GM23338 (cell line): Measurements from ENCODE around the gene HK2.

ENCODE experiments used
- CREB1 ChIP-seq: fragments of 250-450 bp; sonication (Bioruptor Pico); IDR thresholded peaks from 2 replicates; pipeline ENCODE4 v1.5.0; 2020; ENCODE audit warnings: low read depth, mild to moderate bottlenecking, moderate library complexity
- EZH2 ChIP-seq: fragments of 200-600 bp; sonication (generic); IDR thresholded peaks from one replicate; pipeline ENCODE4 v1.8.0; 2017; ENCODE audit warnings: antibody characterized with exemption, mild to moderate bottlenecking, low read depth; ENCODE audit not compliant: unreplicated experiment
- EZH2phosphoT487 ChIP-seq: fragments of 200-600 bp; sonication (generic); IDR thresholded peaks from one replicate; pipeline ENCODE4 v1.8.1; 2018; ENCODE audit warnings: antibody characterized with exemption; ENCODE audit not compliant: unreplicated experiment
- JUNB ChIP-seq: IDR thresholded peaks from one replicate; pipeline ENCODE4 v1.6.1; 2016; ENCODE audit warnings: antibody characterized with exemption; ENCODE audit not compliant: unreplicated experiment
- POLR2AphosphoS5 ChIP-seq: IDR thresholded peaks from 2 replicates; pipeline ENCODE4 v1.6.1; 2016; ENCODE audit warnings: antibody characterized with exemption, low read depth
- STAT1 ChIP-seq: IDR thresholded peaks from one replicate; pipeline ENCODE4 v1.6.1; 2016; ENCODE audit warnings: antibody characterized with exemption; ENCODE audit not compliant: unreplicated experiment
- ZNF331 ChIP-seq: fragments of 250-450 bp; sonication (Bioruptor Pico); IDR thresholded peaks from 2 replicates; pipeline ENCODE4 v1.5.0; 2020; ENCODE audit warnings: low read depth, mild to moderate bottlenecking, moderate library complexity
- TF ChIP-seq, protein P1 (sequence below): IDR thresholded peaks from one replicate; pipeline ENCODE4 v1.6.1; 2018; ENCODE audit warnings: antibody characterized with exemption; ENCODE audit not compliant: unreplicated experiment
- TF ChIP-seq, protein P2 (sequence below), 2 experiments: fragments of 200-600 bp in 1 of 2; sonication (generic) in 1 of 2; conservative IDR thresholded peaks; 2 replicates each; pipeline versions ENCODE4 v1.5.1 to v1.6.1; 2016 to 2017; ENCODE audit warnings: antibody characterized with exemption in 2 of 2, low read depth in 2 of 2, mild to moderate bottlenecking in 2 of 2, moderate library complexity in 1 of 2

DNA sequence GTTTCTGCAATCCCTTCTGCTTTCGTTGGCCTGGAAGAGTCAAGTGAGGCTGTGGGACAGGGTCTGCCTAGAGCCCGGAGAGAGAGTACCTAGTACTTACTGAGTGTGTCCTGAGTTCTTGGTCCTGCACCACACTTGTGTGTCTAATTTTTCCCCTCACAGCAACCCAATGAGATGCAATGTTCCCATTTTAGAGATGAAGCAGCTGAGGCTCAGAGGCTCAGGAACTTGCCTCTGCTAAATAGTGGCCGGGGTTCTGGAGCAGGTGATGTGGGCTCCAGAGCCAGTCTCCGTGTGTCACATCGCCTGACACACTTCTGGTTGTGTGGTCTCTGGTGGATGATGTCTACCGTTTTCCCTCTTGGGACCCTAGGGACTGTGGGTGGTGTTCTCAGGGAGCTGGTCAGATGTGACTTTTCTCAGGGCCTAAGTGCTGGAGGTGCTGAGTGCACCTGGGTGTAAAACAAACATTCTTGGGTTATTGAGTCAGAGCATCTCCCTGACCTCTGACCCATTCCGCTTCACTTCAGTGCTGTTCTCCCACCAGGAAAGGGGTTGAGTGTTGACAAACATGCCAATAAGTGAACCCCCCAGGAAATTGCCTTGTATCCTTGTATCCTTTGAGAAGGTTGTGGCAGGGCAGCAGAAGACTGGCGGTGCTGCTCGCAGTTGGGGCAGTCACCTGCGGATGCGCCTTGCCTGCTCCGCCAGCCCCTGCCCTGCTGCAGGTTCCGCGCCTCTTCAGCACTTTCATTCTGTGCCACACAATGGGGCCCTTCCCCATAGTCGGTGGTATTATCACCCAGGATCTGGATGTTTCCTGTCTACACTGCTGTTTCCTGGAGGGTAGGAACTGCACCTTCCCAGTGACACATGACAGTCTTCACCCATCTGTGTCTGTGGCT, 32.1 kb downstream of the HK2 start:
- TF ChIP-seq, protein P1, sequence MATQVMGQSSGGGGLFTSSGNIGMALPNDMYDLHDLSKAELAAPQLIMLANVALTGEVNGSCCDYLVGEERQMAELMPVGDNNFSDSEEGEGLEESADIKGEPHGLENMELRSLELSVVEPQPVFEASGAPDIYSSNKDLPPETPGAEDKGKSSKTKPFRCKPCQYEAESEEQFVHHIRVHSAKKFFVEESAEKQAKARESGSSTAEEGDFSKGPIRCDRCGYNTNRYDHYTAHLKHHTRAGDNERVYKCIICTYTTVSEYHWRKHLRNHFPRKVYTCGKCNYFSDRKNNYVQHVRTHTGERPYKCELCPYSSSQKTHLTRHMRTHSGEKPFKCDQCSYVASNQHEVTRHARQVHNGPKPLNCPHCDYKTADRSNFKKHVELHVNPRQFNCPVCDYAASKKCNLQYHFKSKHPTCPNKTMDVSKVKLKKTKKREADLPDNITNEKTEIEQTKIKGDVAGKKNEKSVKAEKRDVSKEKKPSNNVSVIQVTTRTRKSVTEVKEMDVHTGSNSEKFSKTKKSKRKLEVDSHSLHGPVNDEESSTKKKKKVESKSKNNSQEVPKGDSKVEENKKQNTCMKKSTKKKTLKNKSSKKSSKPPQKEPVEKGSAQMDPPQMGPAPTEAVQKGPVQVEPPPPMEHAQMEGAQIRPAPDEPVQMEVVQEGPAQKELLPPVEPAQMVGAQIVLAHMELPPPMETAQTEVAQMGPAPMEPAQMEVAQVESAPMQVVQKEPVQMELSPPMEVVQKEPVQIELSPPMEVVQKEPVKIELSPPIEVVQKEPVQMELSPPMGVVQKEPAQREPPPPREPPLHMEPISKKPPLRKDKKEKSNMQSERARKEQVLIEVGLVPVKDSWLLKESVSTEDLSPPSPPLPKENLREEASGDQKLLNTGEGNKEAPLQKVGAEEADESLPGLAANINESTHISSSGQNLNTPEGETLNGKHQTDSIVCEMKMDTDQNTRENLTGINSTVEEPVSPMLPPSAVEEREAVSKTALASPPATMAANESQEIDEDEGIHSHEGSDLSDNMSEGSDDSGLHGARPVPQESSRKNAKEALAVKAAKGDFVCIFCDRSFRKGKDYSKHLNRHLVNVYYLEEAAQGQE: no peak
- TF ChIP-seq, protein P2, sequence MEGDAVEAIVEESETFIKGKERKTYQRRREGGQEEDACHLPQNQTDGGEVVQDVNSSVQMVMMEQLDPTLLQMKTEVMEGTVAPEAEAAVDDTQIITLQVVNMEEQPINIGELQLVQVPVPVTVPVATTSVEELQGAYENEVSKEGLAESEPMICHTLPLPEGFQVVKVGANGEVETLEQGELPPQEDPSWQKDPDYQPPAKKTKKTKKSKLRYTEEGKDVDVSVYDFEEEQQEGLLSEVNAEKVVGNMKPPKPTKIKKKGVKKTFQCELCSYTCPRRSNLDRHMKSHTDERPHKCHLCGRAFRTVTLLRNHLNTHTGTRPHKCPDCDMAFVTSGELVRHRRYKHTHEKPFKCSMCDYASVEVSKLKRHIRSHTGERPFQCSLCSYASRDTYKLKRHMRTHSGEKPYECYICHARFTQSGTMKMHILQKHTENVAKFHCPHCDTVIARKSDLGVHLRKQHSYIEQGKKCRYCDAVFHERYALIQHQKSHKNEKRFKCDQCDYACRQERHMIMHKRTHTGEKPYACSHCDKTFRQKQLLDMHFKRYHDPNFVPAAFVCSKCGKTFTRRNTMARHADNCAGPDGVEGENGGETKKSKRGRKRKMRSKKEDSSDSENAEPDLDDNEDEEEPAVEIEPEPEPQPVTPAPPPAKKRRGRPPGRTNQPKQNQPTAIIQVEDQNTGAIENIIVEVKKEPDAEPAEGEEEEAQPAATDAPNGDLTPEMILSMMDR (conservative IDR thresholded peaks at IDR 0.05; ENCODE audit: low read depth in 2 of 2): no peak
- TF ChIP-seq EZH2phosphoT487: no peak
- TF ChIP-seq STAT1: no peak
- no peak for TF ChIP-seq EZH2
- TF ChIP-seq JUNB: no peak
- no peak for TF ChIP-seq ZNF331 (CRISPR knock-in tag)
- TF ChIP-seq CREB1 (CRISPR knock-in tag): no peak
- no peak for TF ChIP-seq POLR2AphosphoS5
